Measurements from ENCODE around the gene KCNK7.

GRCh38 chr11:65613091-65613928 is 17.7 kb upstream of the KCNK7 start:
- TF ChIP-seq POLR2A (IDR thresholded peaks at IDR 0.05; ENCODE audit: low read depth, low read length) (no peak), POLR2AphosphoS5 (IDR thresholded peaks at IDR 0.05; ENCODE audit: insufficient read depth, low read depth, low read length) (no peak), MYC (IDR thresholded peaks at IDR 0.05; ENCODE audit: low read depth, low read length) (no peak), EZH2 (IDR thresholded peaks at IDR 0.05; ENCODE audit: borderline replicate concordance, low read depth, low read length, severe bottlenecking) (no peak), GATA2 (IDR thresholded peaks at IDR 0.05; ENCODE audit: insufficient read depth, insufficient read length, low read depth, low read length) (no peak), MAX (IDR thresholded peaks at IDR 0.05; ENCODE audit: insufficient read depth, insufficient read length) (no peak), FOS (IDR thresholded peaks at IDR 0.05; ENCODE audit: borderline replicate concordance, insufficient read depth, low read length) (no peak)
- TF ChIP-seq, protein P1, sequence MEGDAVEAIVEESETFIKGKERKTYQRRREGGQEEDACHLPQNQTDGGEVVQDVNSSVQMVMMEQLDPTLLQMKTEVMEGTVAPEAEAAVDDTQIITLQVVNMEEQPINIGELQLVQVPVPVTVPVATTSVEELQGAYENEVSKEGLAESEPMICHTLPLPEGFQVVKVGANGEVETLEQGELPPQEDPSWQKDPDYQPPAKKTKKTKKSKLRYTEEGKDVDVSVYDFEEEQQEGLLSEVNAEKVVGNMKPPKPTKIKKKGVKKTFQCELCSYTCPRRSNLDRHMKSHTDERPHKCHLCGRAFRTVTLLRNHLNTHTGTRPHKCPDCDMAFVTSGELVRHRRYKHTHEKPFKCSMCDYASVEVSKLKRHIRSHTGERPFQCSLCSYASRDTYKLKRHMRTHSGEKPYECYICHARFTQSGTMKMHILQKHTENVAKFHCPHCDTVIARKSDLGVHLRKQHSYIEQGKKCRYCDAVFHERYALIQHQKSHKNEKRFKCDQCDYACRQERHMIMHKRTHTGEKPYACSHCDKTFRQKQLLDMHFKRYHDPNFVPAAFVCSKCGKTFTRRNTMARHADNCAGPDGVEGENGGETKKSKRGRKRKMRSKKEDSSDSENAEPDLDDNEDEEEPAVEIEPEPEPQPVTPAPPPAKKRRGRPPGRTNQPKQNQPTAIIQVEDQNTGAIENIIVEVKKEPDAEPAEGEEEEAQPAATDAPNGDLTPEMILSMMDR (IDR thresholded peaks at IDR 0.05; ENCODE audit: extremely low read depth in 1 of 2, insufficient read depth in 1 of 2, low read depth in 1 of 2, low read length in 2 of 2) = no peak

Measured in endothelial cell of umbilical vein (primary cell).